Measurements from ENCODE around the gene SCCPDH. TPM values are rescaled to one million over a fixed set of nuclear protein-coding genes. Genes with fewer than 3 reads are reported as not detected.

Gene SCCPDH
- total and polyA plus RNA-seq, 2 donors (not counting 1 experiment from before 2014, with no cell fraction given), result 47.8 to 58.0 TPM

GRCh38 chr1:246778663-246779062 is 54.5 kb downstream of the SCCPDH start:
- H4K20me1 ChIP-seq (ENCODE audit: control insufficient read depth, extremely low read depth, insufficient read depth, low read length), result no peaks in the 10 kb centered on the region
- no peaks in the 10 kb centered on the region for H3K79me2 ChIP-seq (ENCODE audit: control insufficient read depth, insufficient read depth, low read length)
- no peaks in the 10 kb centered on the region for H3K4me1 ChIP-seq (ENCODE audit: control insufficient read depth, extremely low read depth, insufficient read depth, low read length)
- no peak overlapping the region for H3K4me3 ChIP-seq (replicated peaks in 1 of 4; ENCODE audit: control extremely low read depth in 1 of 4, insufficient read depth in 1 of 4, low read depth in 3 of 4, low read length in 4 of 4)
- TF ChIP-seq CTCF (conservative IDR thresholded peaks at IDR 0.05 in 1 of 2, IDR thresholded peaks at IDR 0.05 in 1 of 2; ENCODE audit: low read depth in 1 of 2, low read length in 2 of 2) (no peak), EZH2 (IDR thresholded peaks at IDR 0.05; ENCODE audit: low read length, missing control alignments) (no peak)
- H3K36me3 ChIP-seq (ENCODE audit: control insufficient read depth, insufficient read depth, low read length), result peaks cover 9% of the 10 kb centered on the region
- DNase-seq (ENCODE audit: low read depth in 2 of 2), result no peak
- no peaks in the 10 kb centered on the region for H3K9me3 ChIP-seq (ENCODE audit: control insufficient read depth, insufficient read depth, low read depth, low read length)
- no peak overlapping the region for H3K9ac ChIP-seq (ENCODE audit: insufficient read depth, low read length)
- H3K27me3 ChIP-seq (ENCODE audit: control insufficient read depth, insufficient read depth, low read length), result no peaks in the 10 kb centered on the region
- no peak overlapping the region for H3K4me2 ChIP-seq (ENCODE audit: extremely low read depth, insufficient read depth, low read length)
- no peak overlapping the region for H3K27ac ChIP-seq (ENCODE audit: insufficient read depth, low read length)
- no peak overlapping the region for H2AFZ ChIP-seq (ENCODE audit: low read length)

GRCh38 chr1:246779561-246780175 is 55.5 kb downstream of the SCCPDH start:
- Histone ChIP-seq H3K4me2 (ENCODE audit: extremely low read depth, insufficient read depth, low read length) (no peak overlapping the region), H3K9ac (ENCODE audit: insufficient read depth, low read length) (no peak overlapping the region), H3K79me2 (ENCODE audit: control insufficient read depth, insufficient read depth, low read length) (no peaks in the 10 kb centered on the region), H4K20me1 (ENCODE audit: control insufficient read depth, extremely low read depth, insufficient read depth, low read length) (no peaks in the 10 kb centered on the region), H2AFZ (ENCODE audit: low read length) (no peak overlapping the region), H3K27me3 (ENCODE audit: control insufficient read depth, insufficient read depth, low read length) (no peaks in the 10 kb centered on the region), H3K4me3 (replicated peaks in 1 of 4; ENCODE audit: control extremely low read depth in 1 of 4, insufficient read depth in 1 of 4, low read depth in 3 of 4, low read length in 4 of 4) (no peak overlapping the region), H3K9me3 (ENCODE audit: control insufficient read depth, insufficient read depth, low read depth, low read length) (no peaks in the 10 kb centered on the region), H3K27ac (ENCODE audit: insufficient read depth, low read length) (no peak overlapping the region), H3K4me1 (ENCODE audit: control insufficient read depth, extremely low read depth, insufficient read depth, low read length) (no peaks in the 10 kb centered on the region), H3K36me3 (ENCODE audit: control insufficient read depth, insufficient read depth, low read length) (peaks cover 9% of the 10 kb centered on the region)
- no peak for DNase-seq (ENCODE audit: low read depth in 2 of 2)
- TF ChIP-seq CTCF (conservative IDR thresholded peaks at IDR 0.05 in 1 of 2, IDR thresholded peaks at IDR 0.05 in 1 of 2; ENCODE audit: low read depth in 1 of 2, low read length in 2 of 2), result no peak
- no peak for TF ChIP-seq EZH2 (IDR thresholded peaks at IDR 0.05; ENCODE audit: low read length, missing control alignments)

- no peaks in the 10 kb centered on the region for H4K20me1 ChIP-seq (ENCODE audit: control insufficient read depth, extremely low read depth, insufficient read depth, low read length)
- no peaks in the 10 kb centered on the region for H3K9me3 ChIP-seq (ENCODE audit: control insufficient read depth, insufficient read depth, low read depth, low read length)
- no peaks in the 10 kb centered on the region for H3K27me3 ChIP-seq (ENCODE audit: control insufficient read depth, insufficient read depth, low read length)
- H2AFZ ChIP-seq (ENCODE audit: low read length), result no peak overlapping the region
- no peak overlapping the region for H3K27ac ChIP-seq (ENCODE audit: insufficient read depth, low read length)
- H3K4me1 ChIP-seq (ENCODE audit: control insufficient read depth, extremely low read depth, insufficient read depth, low read length), result no peaks in the 10 kb centered on the region
- no peak overlapping the region for H3K4me3 ChIP-seq (replicated peaks in 1 of 4; ENCODE audit: control extremely low read depth in 1 of 4, insufficient read depth in 1 of 4, low read depth in 3 of 4, low read length in 4 of 4)
- H3K79me2 ChIP-seq (ENCODE audit: control insufficient read depth, insufficient read depth, low read length), result no peaks in the 10 kb centered on the region
- no peak for TF ChIP-seq EZH2 (IDR thresholded peaks at IDR 0.05; ENCODE audit: low read length, missing control alignments)
- no peak for TF ChIP-seq CTCF (conservative IDR thresholded peaks at IDR 0.05 in 1 of 2, IDR thresholded peaks at IDR 0.05 in 1 of 2; ENCODE audit: low read depth in 1 of 2, low read length in 2 of 2)
- H3K9ac ChIP-seq (ENCODE audit: insufficient read depth, low read length), result no peak overlapping the region
- DNase-seq (ENCODE audit: low read depth in 2 of 2), result no peak
- no peak overlapping the region for H3K4me2 ChIP-seq (ENCODE audit: extremely low read depth, insufficient read depth, low read length)
- H3K36me3 ChIP-seq (ENCODE audit: control insufficient read depth, insufficient read depth, low read length), result peaks cover 9% of the 10 kb centered on the region
Measured at GRCh38 chr1:246780264-246780663, 56.1 kb downstream of the SCCPDH start.

Data from fibroblast of lung (primary cell).